ENCODE measurements around the gene SETDB1.
A peak's percentile ranks its signal among the peaks of the same experiment; 100 is the strongest.

The SETDB1 gene

DNA sequence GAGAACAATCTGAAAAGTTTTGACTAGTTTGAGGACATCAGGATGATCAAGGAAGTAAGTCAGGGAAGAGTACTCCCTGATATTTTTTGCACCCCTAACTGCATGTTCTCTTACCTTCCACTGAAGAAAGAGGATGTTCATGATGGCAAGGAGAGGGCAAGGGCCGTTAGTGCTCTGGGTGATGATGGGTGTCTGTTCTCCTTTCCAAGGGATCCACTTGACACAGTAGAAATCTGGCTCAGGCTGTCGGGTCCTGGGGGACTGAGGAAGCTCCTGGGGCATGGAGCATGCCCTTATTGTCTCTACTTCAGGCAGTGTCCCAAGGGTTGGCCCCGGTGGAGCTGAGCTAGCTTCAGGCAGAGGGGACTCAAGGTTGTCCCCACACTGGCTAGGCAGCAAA is 75.9 kb downstream of the SETDB1 start:
- no peak for DNase-seq (ENCODE audit: low read depth in 2 of 2)

GRCh38 chr1:151002611-151003010 is 76.4 kb downstream of the SETDB1 start:
- DNase-seq (ENCODE audit: low read depth in 2 of 2) = no peak

- DNase-seq (ENCODE audit: low read depth in 2 of 2) = no peak
These were observed 77.0 kb downstream of the SETDB1 start for GRCh38 chr1:151003180-151003579.

- no peak for DNase-seq (ENCODE audit: low read depth in 2 of 2)
These were observed 79.7 kb downstream of the SETDB1 start for GRCh38 chr1:151005729-151006319.

GRCh38 chr1:151006327-151007052 is 80.3 kb downstream of the SETDB1 start, which contains the start of gene MINDY1:
Gene MINDY1, minus strand, starts transcription at chr1:151006902. Its CDS starts 4,285 bp downstream, at chr1:151002617.
- no peak for DNase-seq (ENCODE audit: low read depth in 2 of 2)

GRCh38 chr1:151007853-151008243 is 81.7 kb downstream of the SETDB1 start:
- no peak for DNase-seq (ENCODE audit: low read depth in 2 of 2)

- DNase-seq (ENCODE audit: low read depth in 2 of 2) = peak; percentile 85 to 91
These were observed 82.4 kb downstream of the SETDB1 start, which contains the start of gene PRUNE1 for GRCh38 chr1:151008244-151009205. Gene PRUNE1, plus strand, starts transcription at chr1:151008449. Its CDS starts 184 bp downstream, at chr1:151008633.

DNA sequence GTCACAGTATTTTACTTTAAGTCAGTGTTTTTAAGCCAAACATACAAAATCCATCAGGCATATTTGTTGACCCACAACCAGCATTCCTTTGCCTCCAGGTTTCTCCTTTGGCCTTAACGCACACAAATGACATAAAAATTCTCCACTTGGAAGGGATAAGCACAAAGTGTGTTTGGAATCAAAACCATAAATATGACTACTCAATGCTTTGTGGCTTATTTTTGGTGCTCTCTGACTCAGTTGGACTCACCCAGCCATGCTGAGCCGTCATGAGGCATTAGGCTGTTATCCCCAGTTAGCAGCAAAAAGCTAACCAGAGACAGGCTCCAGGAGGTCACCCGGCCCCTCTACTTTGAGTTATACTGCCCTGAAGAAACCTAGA is 83.0 kb downstream of the SETDB1 start:
- DNase-seq (ENCODE audit: low read depth in 2 of 2) = no peak

DNA sequence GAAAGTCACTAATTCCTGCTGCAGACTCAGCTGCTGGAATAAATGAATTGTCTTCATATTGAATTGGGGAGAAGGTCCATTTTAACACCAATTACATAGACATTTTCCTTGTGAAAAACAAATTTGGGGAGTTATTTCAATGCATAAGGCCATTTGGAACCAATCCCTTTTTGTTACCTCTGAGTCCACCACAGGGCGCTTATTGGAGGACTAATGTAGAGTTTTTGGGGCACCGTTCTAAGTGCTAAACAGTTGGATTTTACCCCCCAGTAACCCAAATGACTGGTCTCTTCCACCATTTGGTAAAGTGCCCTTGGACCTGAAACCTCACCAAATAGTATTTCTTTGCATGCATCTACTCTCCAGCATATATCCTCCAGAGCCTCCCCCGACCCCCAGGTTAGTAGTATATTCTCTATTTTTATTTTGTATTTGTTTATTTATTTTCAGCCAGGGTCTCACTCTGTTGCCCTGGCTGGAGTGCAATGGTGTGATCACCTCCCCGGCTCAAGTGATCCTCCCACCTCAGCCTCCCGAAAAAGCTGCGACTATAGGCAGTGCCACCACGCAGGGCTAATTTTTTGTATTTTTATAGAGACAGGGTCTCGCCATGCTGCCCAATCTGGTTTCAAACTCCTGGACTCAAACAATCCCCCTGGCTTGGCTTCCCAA is 83.6 kb downstream of the SETDB1 start:
- DNase-seq (ENCODE audit: low read depth in 2 of 2) = no peak

DNA sequence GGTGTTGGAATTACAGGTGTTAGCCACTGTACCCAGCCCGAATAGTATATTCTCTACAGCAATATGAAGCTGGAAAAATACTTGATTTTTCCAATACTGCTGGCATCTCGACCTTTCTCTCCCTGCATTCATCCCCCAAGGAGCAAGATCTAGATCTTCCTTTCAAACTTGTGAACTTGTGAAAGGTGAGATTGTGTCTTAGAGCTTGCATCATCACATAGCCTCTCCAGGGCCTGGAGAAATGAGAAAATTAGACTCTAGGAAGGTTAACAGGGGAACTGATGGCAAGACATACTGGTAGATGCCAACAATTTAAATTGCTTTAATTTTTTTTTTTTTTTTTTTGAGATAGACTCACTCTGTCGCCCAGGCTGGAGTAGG is 84.2 kb downstream of the SETDB1 start:
- DNase-seq (ENCODE audit: low read depth in 2 of 2) = no peak

DNA sequence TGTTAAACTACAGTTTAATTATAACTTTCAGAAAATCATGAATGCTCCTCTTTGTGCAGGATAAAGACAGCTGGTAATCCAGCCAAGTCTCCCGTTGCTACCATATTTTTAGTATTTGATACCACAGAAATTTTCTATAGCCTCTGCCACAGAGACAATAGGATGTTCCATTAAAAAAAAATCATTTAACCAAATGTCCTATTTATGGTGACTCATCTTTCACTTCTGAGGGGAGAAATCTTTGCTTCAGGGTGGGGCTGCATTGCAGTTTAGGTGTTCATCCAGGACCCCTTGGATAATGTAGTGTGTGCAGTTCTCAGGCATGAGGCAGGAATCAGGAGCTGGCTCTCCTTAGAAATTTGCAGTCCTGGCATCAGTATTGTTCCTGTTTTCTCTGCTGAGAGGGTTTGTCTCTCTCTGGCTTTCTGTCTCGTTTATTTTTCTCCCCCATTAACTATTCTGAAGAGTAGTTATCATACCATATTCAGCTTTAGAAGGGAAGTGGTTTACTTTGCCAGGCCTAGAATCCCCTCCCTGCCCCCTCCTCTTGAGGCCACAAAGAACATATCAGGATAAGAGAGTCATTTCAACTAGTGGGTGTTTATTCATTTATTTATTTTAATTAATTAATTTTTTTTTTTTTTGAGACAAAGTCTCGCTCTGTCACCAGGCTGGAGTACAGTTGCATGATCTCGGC is 85.1 kb downstream of the SETDB1 start:
- no peak for DNase-seq (ENCODE audit: low read depth in 2 of 2)

DNA sequence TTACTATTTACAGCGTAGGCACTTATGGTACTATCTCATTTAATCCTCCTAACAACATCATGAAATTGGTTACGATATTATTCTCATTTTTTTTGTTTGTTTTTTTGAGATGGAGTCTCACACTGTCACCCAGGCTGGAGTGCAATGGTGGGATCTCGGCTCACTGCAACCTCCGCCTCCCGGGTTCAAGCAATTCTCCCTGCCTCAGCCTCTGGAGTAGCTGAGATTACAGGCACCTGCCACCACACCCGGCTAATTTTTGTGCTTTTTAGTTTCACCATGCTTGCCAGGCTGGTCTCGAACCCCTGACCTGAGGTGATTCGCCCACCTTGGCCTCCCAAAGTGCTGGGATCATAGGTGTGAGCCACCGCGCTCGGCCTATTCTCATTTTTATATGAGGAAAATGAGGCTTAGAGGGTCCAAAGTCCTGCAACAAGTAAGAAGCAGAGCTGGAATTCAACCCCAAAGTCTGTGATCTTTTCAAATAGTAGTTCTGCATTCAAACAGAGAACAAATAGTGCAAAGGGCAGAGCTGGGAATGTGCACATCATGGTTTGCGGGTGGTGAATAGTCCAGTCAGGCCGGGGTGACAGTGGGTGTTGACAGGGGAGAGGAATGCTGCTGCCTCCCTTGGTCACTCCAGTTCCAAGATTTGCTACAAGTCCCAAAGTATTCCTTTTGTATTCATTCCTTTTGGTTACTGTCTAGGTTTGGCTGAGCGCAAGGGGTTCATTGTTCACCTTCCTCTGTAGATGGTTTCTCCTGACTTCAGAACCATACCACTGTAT is 86.7 kb downstream of the SETDB1 start:
- no peak for DNase-seq (ENCODE audit: low read depth in 2 of 2)

DNA sequence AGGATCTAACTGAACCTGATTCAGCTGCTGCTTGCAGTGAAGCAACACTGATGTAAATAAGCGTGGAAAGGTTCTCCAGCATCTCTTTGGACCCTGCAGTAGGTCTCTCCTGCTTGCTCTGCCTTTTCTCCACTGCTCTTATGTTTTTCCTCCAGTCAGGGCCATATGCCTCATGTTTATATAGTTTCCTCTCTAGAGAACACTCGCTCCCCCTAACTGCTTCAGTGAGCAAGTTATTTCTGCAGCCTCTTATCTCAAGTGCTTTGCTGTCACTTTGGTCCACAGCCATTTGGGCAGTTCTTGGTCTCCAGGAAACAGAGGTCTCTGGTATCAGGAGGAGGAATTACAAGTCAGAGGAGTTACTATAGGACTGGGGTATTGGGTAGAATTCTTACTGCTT is 87.4 kb downstream of the SETDB1 start:
- DNase-seq (ENCODE audit: low read depth in 2 of 2) = no peak

Measured in stimulated activated CD8-positive, alpha-beta memory T cell treated with anti-CD3 and anti-CD28 coated beads, Interleukin-15, amount 100 ng/mL, for 4 hours (primary cell).